Measurements from ENCODE around the gene RTP5.

DNA sequence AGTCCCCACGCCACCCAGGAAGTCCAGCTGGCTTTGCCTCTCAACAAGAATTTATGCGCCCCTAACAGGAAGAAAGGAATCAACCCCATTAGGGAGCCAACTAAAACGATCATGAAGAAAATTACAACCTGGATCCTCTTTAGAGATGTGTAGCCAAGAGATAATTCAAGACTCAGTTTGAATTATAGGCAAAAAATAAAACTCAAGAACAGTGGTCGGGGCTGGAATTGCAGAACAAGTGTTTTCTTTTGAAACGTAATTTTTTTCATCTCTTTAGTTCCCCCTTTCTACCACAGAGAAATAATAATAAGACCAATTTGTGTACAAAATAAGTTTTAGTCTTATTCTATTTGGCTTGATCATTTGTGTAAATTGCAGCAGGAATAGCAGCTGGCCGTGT lies 33.2 kb upstream of the RTP5 start:
- TF ChIP-seq, protein P1, sequence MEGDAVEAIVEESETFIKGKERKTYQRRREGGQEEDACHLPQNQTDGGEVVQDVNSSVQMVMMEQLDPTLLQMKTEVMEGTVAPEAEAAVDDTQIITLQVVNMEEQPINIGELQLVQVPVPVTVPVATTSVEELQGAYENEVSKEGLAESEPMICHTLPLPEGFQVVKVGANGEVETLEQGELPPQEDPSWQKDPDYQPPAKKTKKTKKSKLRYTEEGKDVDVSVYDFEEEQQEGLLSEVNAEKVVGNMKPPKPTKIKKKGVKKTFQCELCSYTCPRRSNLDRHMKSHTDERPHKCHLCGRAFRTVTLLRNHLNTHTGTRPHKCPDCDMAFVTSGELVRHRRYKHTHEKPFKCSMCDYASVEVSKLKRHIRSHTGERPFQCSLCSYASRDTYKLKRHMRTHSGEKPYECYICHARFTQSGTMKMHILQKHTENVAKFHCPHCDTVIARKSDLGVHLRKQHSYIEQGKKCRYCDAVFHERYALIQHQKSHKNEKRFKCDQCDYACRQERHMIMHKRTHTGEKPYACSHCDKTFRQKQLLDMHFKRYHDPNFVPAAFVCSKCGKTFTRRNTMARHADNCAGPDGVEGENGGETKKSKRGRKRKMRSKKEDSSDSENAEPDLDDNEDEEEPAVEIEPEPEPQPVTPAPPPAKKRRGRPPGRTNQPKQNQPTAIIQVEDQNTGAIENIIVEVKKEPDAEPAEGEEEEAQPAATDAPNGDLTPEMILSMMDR (IDR thresholded peaks at IDR 0.05), result peak in 1 of 3 experiments; percentile 25
- no peak for TF ChIP-seq POLR2A (IDR thresholded peaks at IDR 0.05)
